GM12875 (cell line): ENCODE data around the gene LLPH.

Experiments used
- H3K4me3 ChIP-seq: one replicate; pipeline ENCODE4 v1.5.1; 2011; ENCODE audit warnings: low read depth, low read length, control low read depth
- TF ChIP-seq, protein P1 (sequence below): IDR thresholded peaks from 2 replicates; pipeline ENCODE4 v1.5.1; 2011; ENCODE audit warnings: low read depth, mild to moderate bottlenecking, control low read depth, inconsistent platforms, low read length, moderate library complexity, borderline replicate concordance; ENCODE audit not compliant: insufficient read depth

LLPH gene

DNA sequence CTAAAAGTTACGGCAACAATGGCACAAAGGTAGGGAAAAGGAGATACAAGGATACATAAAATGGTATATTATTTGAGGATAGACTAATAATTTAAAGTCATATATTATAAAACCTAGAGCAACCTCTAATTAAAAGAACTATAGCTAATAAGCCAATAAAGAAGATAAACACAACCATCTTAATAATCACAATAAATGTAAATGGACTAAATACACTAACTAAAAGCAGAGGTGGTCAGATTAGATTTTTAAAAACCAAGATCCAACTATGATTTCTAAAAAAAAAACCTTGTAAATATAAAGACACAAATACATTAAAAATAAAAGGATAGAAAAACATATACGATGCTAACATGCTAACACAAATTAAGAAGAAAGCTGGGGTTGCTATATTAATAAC lies 10.7 kb upstream of the LLPH start:
- H3K4me3 ChIP-seq = no peak overlapping the region
- TF ChIP-seq, protein P1, sequence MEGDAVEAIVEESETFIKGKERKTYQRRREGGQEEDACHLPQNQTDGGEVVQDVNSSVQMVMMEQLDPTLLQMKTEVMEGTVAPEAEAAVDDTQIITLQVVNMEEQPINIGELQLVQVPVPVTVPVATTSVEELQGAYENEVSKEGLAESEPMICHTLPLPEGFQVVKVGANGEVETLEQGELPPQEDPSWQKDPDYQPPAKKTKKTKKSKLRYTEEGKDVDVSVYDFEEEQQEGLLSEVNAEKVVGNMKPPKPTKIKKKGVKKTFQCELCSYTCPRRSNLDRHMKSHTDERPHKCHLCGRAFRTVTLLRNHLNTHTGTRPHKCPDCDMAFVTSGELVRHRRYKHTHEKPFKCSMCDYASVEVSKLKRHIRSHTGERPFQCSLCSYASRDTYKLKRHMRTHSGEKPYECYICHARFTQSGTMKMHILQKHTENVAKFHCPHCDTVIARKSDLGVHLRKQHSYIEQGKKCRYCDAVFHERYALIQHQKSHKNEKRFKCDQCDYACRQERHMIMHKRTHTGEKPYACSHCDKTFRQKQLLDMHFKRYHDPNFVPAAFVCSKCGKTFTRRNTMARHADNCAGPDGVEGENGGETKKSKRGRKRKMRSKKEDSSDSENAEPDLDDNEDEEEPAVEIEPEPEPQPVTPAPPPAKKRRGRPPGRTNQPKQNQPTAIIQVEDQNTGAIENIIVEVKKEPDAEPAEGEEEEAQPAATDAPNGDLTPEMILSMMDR = no peak

DNA sequence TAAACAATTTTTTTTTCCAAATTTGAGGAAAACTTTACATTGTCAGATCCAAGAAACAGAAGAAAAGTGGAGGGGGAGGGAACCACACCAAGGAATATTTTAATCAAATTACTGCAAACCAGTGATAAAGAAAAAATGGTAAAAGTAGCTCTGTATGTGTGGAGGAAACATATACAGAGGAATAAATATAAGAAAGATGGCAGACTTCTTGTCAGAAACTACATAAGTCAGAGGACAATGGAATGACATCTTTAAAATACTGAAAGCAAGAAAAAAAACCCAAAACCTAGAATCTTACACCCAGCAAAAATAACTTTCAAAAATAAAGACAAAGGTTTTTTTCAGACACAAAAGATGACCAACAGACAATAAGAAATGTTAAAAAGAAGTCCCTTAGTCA lies 10.2 kb upstream of the LLPH start:
- no peak overlapping the region for H3K4me3 ChIP-seq
- TF ChIP-seq, protein P1 = no peak

DNA sequence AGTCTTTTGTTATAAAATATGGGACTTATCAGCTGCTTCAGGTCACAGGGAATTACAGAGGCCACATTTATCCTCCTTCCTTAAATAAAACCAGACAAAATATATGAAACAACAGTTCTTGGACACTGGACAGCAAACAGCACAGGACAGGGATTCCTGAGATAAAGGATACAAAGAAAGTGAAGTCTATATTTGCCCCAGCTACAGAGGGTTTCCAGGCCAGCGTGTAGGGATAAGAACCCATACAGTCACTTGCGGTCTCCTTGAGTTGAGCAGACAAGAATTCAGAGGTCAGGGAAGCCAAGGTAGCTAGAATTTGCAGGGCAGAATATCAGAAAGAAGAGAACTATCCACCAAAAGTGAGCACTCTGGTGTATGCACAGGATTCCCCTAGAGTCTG lies 8.8 kb upstream of the LLPH start:
- TF ChIP-seq, protein P1 = no peak
- no peak overlapping the region for H3K4me3 ChIP-seq

DNA sequence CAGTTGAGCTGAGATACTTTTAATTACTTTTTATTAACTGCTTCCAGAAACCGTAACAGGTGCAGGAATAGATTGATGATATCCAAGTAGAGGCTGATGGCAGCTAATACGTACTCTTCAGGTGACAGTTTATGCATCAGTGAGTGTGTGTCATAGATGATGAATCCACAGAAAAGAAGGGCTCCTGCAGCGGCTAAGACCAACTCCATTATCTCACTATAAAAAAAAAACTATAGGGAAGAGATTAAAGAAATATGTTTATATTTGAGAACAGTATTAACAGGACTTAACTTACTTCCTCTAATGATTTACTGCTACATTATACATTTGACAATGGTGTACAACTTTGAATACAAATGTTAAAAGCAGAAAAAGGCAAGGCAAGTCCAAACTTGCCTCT lies 7.4 kb upstream of the LLPH start:
- TF ChIP-seq, protein P1 = no peak
- no peak overlapping the region for H3K4me3 ChIP-seq

DNA sequence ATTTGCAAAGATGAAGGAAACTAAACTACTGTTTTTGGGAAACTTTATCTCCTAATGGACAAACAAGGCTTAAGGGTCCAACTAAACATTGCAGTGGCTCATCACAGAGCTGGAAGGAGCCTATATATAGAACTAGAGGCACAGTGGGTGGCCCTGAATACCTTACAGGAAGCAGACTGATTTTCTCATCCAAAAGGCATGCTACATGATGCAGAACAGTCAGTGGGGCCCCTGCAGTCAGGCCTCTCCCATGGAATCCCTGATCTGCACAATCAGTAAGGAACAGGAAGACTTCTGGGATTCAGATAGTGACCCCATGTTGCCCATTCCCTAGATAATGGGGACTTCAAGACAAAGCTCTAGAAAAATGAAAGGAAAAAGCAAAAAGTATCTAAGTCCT lies 1.9 kb upstream of the LLPH start:
- no peak overlapping the region for H3K4me3 ChIP-seq

DNA sequence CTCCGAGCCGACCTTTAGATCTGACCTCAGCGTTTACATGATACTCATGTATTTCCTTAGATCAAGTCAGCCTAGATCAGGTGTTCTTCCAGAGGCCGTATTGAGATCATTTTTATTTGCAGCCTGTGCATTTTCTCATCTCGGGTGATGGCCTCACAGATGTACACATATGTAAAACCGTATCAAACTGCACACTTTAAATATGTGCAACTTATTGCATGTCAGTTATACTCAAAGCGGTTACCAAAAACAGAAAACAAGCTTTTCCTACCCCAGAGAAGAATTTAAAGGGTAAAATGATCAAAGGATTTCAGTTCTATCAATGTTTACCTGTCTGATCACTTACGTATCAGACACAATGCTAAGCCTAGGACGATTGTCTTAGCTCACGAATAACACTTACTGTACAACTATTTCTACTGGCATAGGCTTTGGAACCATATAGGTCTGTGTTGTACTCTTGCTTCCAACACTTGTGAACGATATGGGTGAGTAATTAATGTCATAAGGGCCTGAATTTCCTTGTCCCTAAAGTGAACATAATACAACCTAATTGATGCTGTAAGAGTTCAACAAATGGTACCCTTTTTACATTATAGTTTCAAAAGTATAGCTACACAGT lies 628 bp upstream of the LLPH start:
- H3K4me3 ChIP-seq = peak overlapping the region; percentile 89

More for the DNA sequence above, 1.9 kb upstream of the LLPH start:
- TF ChIP-seq, protein P1 = no peak

DNA sequence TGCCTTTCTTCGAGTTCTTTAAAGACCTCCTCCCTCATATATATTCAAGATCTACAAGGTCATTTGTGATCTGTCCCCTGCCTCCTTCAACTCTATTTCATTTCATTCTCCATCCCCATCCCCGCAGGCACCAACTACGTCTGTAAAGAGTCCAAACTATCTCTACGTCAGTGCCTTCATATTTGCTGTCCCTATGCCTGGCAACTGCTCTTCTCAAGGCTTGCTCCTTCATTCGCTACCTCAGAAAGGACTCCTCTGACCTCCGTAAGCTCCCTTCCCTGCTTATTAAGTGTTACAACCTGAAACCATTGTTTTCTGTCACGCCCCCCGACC lies 650 bp downstream of the LLPH start:
- TF ChIP-seq, protein P1 = no peak
- H3K4me3 ChIP-seq = peak overlapping the region; percentile 89

More for the DNA sequence above, 628 bp upstream of the LLPH start:
- TF ChIP-seq, protein P1 = no peak
